ENCODE measurements around the gene DCANP1.
A peak's percentile ranks its signal among the peaks of the same experiment; 100 is the strongest.

Gene DCANP1

DNA sequence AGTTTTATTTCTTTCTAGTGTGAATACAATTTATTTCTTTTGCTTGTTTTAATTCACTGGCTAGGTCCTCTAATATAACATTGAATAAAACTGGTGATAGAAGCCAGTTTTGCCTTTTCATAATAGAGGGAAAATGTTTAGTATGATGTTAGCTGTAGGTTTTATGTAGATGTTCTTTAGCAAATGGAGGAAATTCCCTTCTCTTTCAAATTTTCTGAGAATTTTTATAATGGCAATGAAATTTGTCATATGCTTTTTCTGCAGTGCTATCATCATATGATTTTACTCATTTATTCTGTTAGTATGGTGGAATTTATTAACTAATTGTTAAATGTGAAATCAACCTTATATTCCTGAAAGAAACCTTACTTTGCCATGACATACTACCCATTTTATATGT is 30.1 kb downstream of the DCANP1 start:
- DNase-seq = no peak

DNA sequence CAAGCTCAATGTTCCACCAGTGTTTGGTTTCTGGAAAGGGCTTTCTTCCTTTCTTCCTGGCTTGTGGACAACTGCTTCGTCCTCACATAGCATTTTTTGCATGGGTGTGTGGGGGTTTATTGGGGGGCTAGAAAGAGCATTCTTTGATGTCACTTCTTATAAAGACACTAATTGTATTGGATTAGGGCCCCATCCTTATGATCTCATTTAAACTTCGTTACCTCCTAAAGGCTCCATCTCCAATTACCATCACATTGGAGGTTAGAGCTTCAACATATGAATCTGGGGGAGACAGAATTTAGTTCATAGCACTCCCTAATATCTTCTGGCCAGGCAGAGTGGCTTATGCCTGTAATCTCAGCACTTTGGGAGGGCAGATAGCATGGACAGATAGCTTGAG is 42.1 kb downstream of the DCANP1 start:
- DNase-seq = no peak

GRCh38 chr5:135402031-135402430 is 45.1 kb downstream of the DCANP1 start:
- no peak for DNase-seq

DNA sequence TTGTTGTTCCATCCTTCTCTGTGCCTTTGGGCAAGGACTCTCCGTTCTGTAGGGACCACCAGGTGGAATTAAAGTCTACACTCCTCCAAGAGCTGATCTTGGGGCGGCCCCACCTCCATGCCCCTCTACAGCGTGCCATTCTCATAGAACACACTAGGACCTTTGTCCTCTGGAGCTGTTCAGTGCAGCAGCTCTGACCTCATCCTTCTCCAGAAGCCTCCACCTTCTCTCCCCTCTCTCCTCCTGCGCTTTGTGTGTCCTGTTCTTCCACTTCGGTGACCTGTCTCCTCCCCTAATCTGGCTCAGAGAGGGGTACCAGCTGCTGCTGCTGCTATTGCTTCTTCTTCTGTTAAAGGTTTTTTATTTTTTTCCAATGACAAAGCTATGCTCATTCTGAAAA is 46.3 kb downstream of the DCANP1 start:
- no peak for DNase-seq

DNA sequence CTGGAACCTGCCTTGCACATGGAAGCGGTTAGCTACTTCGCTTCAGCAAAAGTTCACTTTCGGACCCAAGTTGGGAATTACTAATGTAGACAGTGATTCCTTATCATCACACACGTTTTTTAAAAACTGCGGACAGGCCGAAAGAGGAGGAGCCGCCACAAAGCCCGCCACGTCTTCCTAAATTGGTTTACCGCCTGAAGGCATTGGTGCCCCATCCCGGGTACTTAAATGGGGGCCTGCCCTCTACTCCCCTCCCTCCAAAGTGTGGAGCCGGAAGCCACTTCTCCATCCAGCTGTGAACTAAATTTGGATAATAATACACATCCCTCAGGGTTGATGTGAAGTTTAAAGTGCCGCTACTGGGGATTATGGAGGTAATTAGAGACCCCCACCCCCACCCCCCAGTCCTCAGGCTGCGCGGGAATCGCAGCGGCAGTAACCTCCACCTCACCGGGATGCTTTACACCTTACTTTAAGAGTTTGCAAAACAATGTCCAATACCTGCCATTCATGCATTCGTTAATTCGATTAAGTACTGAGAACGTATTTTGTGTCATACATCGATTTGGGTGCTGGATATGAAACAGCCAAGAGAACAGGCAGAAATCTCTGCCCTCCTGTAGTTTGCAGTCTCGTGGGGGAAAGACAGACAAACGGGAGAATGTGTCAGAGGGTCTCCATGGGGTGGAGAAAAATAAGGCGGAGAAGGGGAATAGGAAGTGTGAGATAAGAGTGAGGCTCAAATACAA is 47.2 kb downstream of the DCANP1 start:
- no peak for DNase-seq

DNA sequence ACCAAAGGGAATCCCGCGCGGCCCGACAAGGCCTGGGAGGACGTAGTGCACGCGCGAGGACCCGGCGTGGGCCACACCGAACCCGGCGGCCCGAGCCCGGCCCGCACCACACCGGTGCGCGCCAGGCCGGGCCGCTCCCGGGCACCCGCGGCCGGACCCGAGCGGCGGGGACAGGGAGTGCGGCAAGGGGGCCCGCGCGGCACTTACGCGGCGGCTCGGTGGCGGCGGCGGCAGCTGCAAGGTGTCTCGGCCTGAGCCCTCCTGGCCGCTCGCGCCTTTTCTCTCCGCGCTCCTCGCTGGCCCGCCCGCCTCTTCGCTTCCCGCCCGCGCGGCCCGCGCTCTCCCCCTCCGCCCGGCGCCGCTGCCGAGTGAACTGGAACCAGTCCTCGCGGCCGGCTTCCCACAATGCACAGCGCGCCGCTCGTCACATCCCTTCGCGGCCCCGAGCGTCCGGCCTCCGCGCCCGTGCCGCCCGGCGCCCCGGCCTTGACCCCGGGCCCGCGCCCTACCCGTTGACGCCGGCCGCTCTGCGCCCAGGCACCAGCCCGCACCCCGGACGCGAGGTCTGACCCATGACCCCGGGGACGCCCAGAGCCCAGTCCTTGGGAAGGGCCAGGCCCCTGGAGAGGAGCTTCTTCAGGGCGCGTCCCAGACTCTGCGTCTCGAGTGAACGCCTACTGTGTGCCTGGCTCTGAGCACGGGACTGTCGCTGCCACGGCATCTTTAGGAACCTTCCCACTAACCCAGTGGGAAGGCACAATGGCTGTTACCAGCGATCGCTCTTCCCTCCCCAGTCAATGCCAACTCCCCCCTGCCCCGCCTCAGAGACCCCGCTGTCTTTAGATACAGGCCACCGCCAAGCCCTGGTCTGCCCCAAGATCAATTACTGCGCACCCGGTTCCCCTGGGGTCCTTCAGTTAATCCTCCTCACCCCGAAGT is 48.0 kb downstream of the DCANP1 start, which contains the start of gene MACROH2A1:
MACROH2A1 (minus strand) TSS at position 377 of the 939 bp plus-strand sequence. CDS start 10,138 bp downstream, outside the sequence.
- peak; percentile 43 for DNase-seq

DNA sequence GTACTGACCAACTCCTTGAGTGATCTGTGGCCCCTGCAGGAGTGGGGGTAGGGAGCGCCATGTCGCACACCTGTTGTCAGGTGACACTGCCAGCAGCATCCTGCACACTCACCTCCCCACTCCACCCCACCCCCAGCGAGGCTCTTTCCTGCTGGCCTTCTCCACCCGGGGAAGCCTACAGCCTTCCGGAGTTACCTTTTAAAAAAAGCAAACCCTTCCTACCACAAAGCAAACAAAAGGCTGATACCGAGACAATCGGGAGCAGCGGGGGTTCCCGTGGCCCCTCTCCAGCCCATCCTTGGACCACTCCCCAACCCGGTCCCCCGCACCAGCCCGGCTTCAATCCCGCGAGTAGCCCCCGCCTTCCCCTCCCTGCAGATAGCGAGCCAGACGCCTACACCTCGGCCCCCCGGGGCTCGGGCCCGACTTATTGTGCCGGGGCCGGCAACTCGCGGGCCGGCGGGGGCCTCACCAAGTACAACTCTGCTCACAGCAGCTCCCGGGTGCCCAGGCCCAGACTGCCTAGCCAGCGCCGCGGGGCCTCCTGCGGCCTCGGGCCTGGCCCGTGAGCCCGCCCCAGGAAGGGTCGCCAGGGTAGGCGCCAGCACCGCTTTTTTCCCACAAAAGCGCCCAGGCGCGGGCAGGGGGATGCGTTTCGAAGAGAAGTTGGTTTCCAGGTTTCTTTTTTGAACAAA is 48.8 kb downstream of the DCANP1 start:
- no peak for DNase-seq

- DNase-seq = no peak
Observed at GRCh38 chr5:135397084-135397483, 50.1 kb downstream of the DCANP1 start.

GRCh38 chr5:135396459-135397055 is 50.6 kb downstream of the DCANP1 start:
- DNase-seq = no peak

DNA sequence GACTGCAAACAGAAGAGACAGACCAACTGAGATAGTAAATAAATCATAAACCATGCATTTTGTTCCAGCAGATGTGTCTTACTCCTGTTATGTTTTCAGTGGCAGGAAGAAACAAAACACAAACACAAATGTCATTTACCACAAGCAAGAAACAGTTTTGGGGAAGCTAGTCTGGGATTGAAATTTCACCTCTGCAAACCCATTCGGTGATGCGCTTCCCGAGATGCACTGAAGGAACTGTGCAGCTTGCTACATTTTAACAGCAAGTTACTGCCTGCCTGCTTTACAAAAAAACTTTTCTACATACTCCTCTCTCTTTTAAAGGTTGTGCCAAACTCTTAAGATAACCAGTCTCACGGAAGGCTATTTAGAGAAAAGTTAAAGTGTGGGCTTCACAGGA is 51.3 kb downstream of the DCANP1 start:
- no peak for DNase-seq

DNA sequence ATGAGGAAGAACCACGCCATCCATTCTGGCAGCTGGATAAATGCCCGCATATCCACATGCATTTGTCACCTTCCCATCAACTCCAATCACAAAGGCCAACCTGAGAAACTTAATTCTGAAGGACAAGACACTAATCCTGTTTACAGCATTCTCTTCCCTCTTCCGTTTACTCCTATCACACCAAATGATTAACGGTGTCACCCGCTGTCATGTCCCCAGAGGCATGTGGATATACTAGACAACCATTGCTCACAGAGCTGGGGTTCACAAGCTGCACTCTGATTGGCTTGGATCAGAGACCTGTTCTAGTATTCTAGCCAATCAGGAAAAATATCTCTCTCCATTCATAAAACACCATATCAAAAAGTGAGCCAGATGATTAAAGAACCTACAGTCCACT is 51.7 kb downstream of the DCANP1 start:
- no peak for DNase-seq
